DMS153 (cell line): ENCODE results near the gene EPHA1.
A peak's percentile ranks its signal among the peaks of the same experiment; 100 is the strongest.
"Not testable (repeated sequence)": the region's sequence is repeated elsewhere in the genome, so short reads cannot be mapped to it uniquely, and the experiment has no call there.

Experiments used
- DNase-seq: peaks from one replicate; lab custom pipeline; 2025; lab: John Stamatoyannopoulos, UW

The EPHA1 gene

GRCh38 chr7:143402233-143402632, 6.4 kb downstream of the EPHA1 start:
- not testable (repeated sequence) for DNase-seq

GRCh38 chr7:143401265-143401664, 7.4 kb downstream of the EPHA1 start:
- DNase-seq: no peak

- DNase-seq: no peak
These were observed 9.0 kb downstream of the EPHA1 start for GRCh38 chr7:143399642-143400041.

- DNase-seq: no peak
These were observed 9.5 kb downstream of the EPHA1 start for GRCh38 chr7:143399151-143399550.

GRCh38 chr7:143398616-143399015, 10.0 kb downstream of the EPHA1 start:
- no peak for DNase-seq

- no peak for DNase-seq
These were observed 10.7 kb downstream of the EPHA1 start for GRCh38 chr7:143397710-143398530.

- DNase-seq: no peak
These were observed 11.8 kb downstream of the EPHA1 start for GRCh38 chr7:143396625-143397556.

GRCh38 chr7:143396182-143396581, 12.5 kb downstream of the EPHA1 start:
- no peak for DNase-seq

GRCh38 chr7:143395187-143396149, 13.2 kb downstream of the EPHA1 start:
- DNase-seq: peak; percentile 22

GRCh38 chr7:143394777-143395176, 13.9 kb downstream of the EPHA1 start:
- DNase-seq: no peak

- no peak for DNase-seq
These were observed 14.6 kb downstream of the EPHA1 start for GRCh38 chr7:143394068-143394467.

GRCh38 chr7:143393267-143394041, 15.2 kb downstream of the EPHA1 start:
- DNase-seq: no peak

GRCh38 chr7:143392875-143393266, 15.8 kb downstream of the EPHA1 start:
- no peak for DNase-seq

- DNase-seq: not testable (repeated sequence)
These were observed 16.2 kb downstream of the EPHA1 start for GRCh38 chr7:143392427-143392826.

- DNase-seq: no peak
These were observed 16.9 kb downstream of the EPHA1 start for GRCh38 chr7:143391462-143392404.

- DNase-seq: no peak
These were observed 17.8 kb downstream of the EPHA1 start for GRCh38 chr7:143390773-143391317.

GRCh38 chr7:143390104-143390772, 18.4 kb downstream of the EPHA1 start:
- no peak for DNase-seq

- no peak for DNase-seq
These were observed 19.1 kb downstream of the EPHA1 start for GRCh38 chr7:143389316-143390103.
